Activated naive CD8-positive, alpha-beta T cell treated with anti-CD3 and anti-CD28 coated beads for 36 hours (primary cell): ENCODE data around the gene GALNT9. TPM values are rescaled to one million over a fixed set of nuclear protein-coding genes. Genes with fewer than 3 reads are reported as not detected.

Experiments
- DNase-seq: peaks from one replicate; pipeline ENCODE4 v3.0.0; 2021
- H3K27ac Mint-ChIP-seq: one replicate; pipeline ENCODE4 v1.8.0; 2022; ENCODE audit warnings: mild to moderate bottlenecking, moderate library complexity, mixed read lengths
- H3K27me3 Mint-ChIP-seq: one replicate; pipeline ENCODE4 v1.8.0; 2022; ENCODE audit warnings: mild to moderate bottlenecking, mixed read lengths
- H3K36me3 Mint-ChIP-seq: one replicate; pipeline ENCODE4 v1.8.0; 2021; ENCODE audit warnings: mild to moderate bottlenecking, mixed read lengths
- H3K4me1 Mint-ChIP-seq: one replicate; pipeline ENCODE4 v1.8.0; 2021; ENCODE audit warnings: mixed read lengths
- H3K4me3 Mint-ChIP-seq: one replicate; pipeline ENCODE4 v1.8.0; 2022; ENCODE audit warnings: mild to moderate bottlenecking, moderate library complexity, mixed read lengths
- H3K9me3 Mint-ChIP-seq: one replicate; pipeline ENCODE4 v1.8.0; 2022; ENCODE audit warnings: mixed read lengths
- total RNA-seq, 2 experiments: library from RNA; stranded (reverse); gene quantifications; one replicate each; pipeline ENCODE4 v1.2.3, GENCODE V29; 2021

GALNT9 gene
- total RNA-seq, 2 experiments from 2014 or later: not detected

DNA sequence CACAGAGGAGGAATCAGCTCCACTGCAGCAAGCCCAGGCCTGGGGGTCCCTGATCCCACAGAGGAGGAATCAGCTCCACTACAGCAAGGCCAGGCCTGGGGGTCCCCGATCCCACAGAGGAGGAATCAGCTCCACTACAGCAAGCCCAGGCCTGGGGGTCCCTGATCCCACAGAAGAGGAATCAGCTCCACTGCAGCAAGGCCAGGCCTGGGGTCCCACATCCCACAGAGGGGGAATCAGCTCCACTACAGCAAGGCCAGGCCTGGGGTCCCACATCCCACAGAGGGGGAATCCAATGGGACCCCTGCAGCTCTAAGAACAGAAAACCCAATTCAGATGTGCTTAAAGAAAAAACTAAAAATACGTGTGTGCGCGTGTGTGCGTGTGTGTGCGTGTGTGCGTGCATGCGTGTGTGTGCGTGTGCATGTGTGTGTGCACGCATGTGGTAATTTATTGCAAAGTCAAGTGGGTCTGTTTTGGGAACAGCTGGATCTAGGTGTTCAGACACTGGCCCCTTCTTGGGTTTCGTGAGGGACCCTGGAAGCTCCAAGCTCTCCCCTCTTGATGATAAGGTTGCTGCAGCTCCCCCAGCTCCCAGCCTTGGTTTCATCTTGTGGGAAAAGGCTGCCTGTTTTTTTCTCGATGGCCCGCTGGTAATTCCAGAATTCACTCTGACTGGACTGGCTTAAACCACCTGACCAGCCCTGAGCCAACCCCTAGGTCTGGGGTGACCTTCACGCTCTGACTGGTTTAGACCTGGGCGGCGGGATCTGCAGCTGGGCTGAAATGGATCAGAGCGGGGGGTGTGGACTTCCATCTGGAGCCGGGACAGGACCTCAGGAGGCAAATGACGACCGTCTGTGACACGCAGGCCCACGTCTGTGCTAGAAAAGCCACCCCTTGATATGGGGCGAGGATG lies 47.1 kb downstream of the GALNT9 start:
- H3K36me3 Mint-ChIP-seq: no peaks in the 10 kb centered on the region
- no peak for DNase-seq
- H3K4me3 Mint-ChIP-seq: no peak overlapping the region
- peaks cover 51% of the 10 kb centered on the region for H3K27me3 Mint-ChIP-seq
- H3K27ac Mint-ChIP-seq: no peak overlapping the region
- H3K9me3 Mint-ChIP-seq: no peaks in the 10 kb centered on the region
- H3K4me1 Mint-ChIP-seq: no peaks in the 10 kb centered on the region

- H3K27ac Mint-ChIP-seq: no peak overlapping the region
- peaks cover 51% of the 10 kb centered on the region for H3K27me3 Mint-ChIP-seq
- no peaks in the 10 kb centered on the region for H3K4me1 Mint-ChIP-seq
- H3K4me3 Mint-ChIP-seq: no peak overlapping the region
- no peaks in the 10 kb centered on the region for H3K36me3 Mint-ChIP-seq
- H3K9me3 Mint-ChIP-seq: no peaks in the 10 kb centered on the region
- no peak for DNase-seq
Observed at GRCh38 chr12:132281038-132281437, 48.4 kb downstream of the GALNT9 start.

- no peaks in the 10 kb centered on the region for H3K36me3 Mint-ChIP-seq
- H3K27ac Mint-ChIP-seq: no peak overlapping the region
- no peak overlapping the region for H3K4me3 Mint-ChIP-seq
- DNase-seq: no peak
- H3K27me3 Mint-ChIP-seq: peaks cover 50% of the 10 kb centered on the region
- no peaks in the 10 kb centered on the region for H3K4me1 Mint-ChIP-seq
- H3K9me3 Mint-ChIP-seq: no peaks in the 10 kb centered on the region
Observed at GRCh38 chr12:132280406-132280805, 49.0 kb downstream of the GALNT9 start.

GRCh38 chr12:132279930-132280329 lies 49.5 kb downstream of the GALNT9 start:
- H3K27me3 Mint-ChIP-seq: peaks cover 50% of the 10 kb centered on the region
- no peaks in the 10 kb centered on the region for H3K36me3 Mint-ChIP-seq
- DNase-seq: no peak
- no peak overlapping the region for H3K27ac Mint-ChIP-seq
- H3K4me1 Mint-ChIP-seq: no peaks in the 10 kb centered on the region
- no peaks in the 10 kb centered on the region for H3K9me3 Mint-ChIP-seq
- H3K4me3 Mint-ChIP-seq: no peak overlapping the region

- Mint-ChIP-seq H3K36me3 (no peaks in the 10 kb centered on the region), H3K4me3 (no peak overlapping the region), H3K9me3 (no peaks in the 10 kb centered on the region), H3K4me1 (no peaks in the 10 kb centered on the region), H3K27ac (no peak overlapping the region), H3K27me3 (peaks cover 51% of the 10 kb centered on the region)
- DNase-seq: no peak
Observed at GRCh38 chr12:132279184-132279889, 50.1 kb downstream of the GALNT9 start.

DNA sequence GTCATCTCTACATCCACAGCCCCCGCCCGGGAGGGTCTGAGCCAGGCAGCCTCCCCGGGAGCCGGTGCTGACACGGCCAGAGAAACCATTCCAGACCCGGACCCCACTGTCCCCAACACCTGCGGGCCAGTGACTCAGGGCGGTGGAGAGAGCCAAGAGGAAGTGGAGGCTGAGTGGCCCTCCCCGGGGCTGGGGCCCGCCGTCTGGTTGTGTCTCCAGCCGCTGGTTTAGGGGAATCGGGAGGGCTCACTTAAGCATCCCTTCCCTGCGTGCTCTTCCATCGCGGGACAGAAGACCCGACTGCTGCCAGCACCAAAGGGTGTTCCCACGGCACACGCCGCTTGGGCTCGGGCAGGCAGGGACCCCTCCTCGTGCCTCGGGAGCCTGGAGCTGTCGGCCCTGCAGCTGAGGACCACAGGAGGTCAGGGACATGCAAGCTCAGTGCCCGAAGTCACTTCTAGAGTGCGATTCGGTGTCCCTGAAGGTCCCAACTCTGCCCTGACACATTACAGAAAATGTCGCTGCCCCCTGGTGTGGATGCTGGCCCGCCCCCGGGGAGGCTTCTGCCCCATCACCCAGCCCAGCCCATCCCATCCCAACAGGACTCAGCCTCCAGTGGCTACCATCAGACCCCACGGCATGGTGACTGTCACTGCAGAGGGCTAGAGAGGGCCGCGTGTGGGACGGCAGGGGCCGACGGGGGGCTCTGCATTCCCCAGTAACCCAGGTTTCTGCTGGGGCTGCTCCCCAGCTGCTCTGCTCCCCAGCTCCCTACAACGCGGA lies 50.8 kb downstream of the GALNT9 start:
- Mint-ChIP-seq H3K4me1 (no peaks in the 10 kb centered on the region), H3K4me3 (no peak overlapping the region), H3K27ac (no peak overlapping the region), H3K9me3 (no peaks in the 10 kb centered on the region), H3K27me3 (peaks cover 44% of the 10 kb centered on the region), H3K36me3 (no peaks in the 10 kb centered on the region)
- no peak for DNase-seq

DNA sequence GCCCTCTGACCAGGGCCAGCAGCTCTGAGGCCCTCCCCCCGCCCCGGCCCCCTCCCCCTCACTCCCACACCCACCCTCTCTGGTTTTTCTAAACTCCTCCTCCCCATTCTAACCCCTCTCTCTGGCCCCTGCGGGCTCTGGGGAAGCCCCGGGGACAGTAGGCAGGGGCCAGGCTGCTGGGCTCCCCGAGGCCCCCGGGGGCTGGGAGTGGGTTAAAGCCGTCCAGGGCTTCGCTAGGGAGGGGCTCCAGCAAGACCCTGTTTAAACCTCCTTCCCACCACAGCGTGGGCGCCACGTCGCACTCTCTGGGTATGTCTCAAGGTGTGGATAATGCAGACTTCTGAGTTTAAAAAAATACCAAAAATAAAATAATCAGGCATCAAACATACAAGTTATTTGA lies 51.4 kb downstream of the GALNT9 start:
- Mint-ChIP-seq H3K9me3 (no peaks in the 10 kb centered on the region), H3K4me1 (no peaks in the 10 kb centered on the region), H3K27ac (no peak overlapping the region), H3K27me3 (peaks cover 44% of the 10 kb centered on the region), H3K4me3 (no peak overlapping the region), H3K36me3 (no peaks in the 10 kb centered on the region)
- no peak for DNase-seq

GRCh38 chr12:132277374-132277941 lies 51.9 kb downstream of the GALNT9 start:
- Mint-ChIP-seq H3K9me3 (no peaks in the 10 kb centered on the region), H3K27ac (no peak overlapping the region), H3K36me3 (no peaks in the 10 kb centered on the region), H3K4me1 (no peaks in the 10 kb centered on the region), H3K4me3 (no peak overlapping the region), H3K27me3 (peaks cover 44% of the 10 kb centered on the region)
- no peak for DNase-seq

DNA sequence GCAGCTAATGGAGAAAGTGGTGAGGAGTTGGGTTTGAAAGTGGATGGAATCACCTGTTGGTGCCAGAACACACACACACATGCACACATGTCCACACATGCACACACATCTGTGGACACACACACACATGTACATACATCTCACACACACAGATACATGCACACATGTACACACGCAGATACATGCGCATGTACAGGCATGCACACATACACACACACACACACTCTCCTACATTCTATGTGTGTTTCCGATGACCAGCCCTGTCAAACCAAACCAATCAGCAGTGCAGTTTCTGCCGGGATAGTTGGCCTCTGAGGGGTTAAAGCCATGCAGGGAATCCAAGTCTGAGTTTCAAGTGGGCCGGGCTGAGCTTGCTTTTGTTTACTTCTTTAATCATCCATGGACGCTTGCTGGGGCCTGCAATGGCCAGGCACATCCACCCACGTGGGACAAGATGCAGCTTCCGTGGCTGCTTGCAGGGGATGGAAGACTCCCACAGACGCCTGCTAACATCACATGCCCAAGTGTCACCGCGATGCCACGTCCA lies 52.5 kb downstream of the GALNT9 start:
- Mint-ChIP-seq H3K4me1 (no peaks in the 10 kb centered on the region), H3K27me3 (peaks cover 44% of the 10 kb centered on the region), H3K4me3 (no peak overlapping the region), H3K9me3 (no peaks in the 10 kb centered on the region), H3K27ac (no peak overlapping the region), H3K36me3 (no peaks in the 10 kb centered on the region)
- DNase-seq: no peak

- Mint-ChIP-seq H3K27ac (no peak overlapping the region), H3K4me1 (no peaks in the 10 kb centered on the region), H3K9me3 (no peaks in the 10 kb centered on the region), H3K4me3 (no peak overlapping the region), H3K27me3 (peaks cover 44% of the 10 kb centered on the region), H3K36me3 (no peaks in the 10 kb centered on the region)
- DNase-seq: no peak
Observed at GRCh38 chr12:132276066-132276826, 53.1 kb downstream of the GALNT9 start.

DNA sequence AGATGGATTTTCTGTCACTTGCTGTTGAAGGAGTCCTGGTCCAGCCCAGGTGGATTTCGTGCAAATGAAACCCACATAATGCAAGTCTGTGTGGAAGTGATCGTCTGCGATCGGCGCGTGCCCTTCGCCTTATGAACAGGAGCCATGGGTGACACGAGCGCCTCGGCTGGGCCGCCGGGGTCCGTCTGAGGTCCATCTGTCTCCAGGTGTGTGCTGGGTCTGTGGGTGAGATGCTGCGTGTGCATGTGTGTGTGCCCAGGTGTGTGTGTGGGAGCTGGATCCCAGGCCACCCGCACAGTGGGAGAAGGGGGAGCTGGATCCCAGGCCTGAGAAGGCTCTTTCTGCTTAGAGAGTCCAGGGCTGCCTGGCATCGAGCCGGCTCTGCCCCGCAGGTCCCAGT lies 53.8 kb downstream of the GALNT9 start:
- DNase-seq: no peak
- Mint-ChIP-seq H3K4me1 (no peaks in the 10 kb centered on the region), H3K9me3 (no peaks in the 10 kb centered on the region), H3K4me3 (no peak overlapping the region), H3K36me3 (no peaks in the 10 kb centered on the region), H3K27ac (no peak overlapping the region), H3K27me3 (peaks cover 42% of the 10 kb centered on the region)

GRCh38 chr12:132275110-132275531 lies 54.3 kb downstream of the GALNT9 start:
- Mint-ChIP-seq H3K4me1 (no peaks in the 10 kb centered on the region), H3K27ac (no peak overlapping the region), H3K9me3 (no peaks in the 10 kb centered on the region), H3K4me3 (no peak overlapping the region), H3K36me3 (no peaks in the 10 kb centered on the region), H3K27me3 (peaks cover 38% of the 10 kb centered on the region)
- DNase-seq: no peak

DNA sequence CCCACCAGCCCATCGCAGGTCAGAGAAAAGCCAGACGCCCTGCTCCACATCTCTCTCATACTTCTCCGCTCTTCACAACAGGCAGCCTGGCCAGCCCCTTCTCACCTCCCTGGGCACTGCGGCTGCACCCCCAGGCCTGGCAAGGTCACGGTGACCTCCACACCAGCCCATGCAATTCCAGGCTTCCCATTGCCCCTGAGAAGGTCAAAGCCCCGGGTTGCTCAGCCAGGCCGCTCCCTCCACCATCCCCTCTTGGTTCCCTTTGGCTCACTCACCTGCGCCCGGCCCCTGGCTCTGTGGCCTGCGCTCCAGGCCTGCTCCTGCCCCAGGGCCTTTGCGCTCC lies 55.4 kb downstream of the GALNT9 start:
- Mint-ChIP-seq H3K4me3 (no peak overlapping the region), H3K4me1 (no peaks in the 10 kb centered on the region), H3K36me3 (no peaks in the 10 kb centered on the region), H3K27me3 (peaks cover 30% of the 10 kb centered on the region), H3K9me3 (no peaks in the 10 kb centered on the region), H3K27ac (no peak overlapping the region)
- DNase-seq: no peak

- DNase-seq: no peak
Observed at GRCh38 chr12:132272711-132273110, 56.7 kb downstream of the GALNT9 start.

More at GRCh38 chr12:132272711-132273110, 56.7 kb downstream of the GALNT9 start:
- no peaks in the 10 kb centered on the region for H3K9me3 Mint-ChIP-seq
- no peaks in the 10 kb centered on the region for H3K4me1 Mint-ChIP-seq
- H3K27me3 Mint-ChIP-seq: peaks cover 27% of the 10 kb centered on the region
- H3K4me3 Mint-ChIP-seq: no peak overlapping the region
- H3K36me3 Mint-ChIP-seq: no peaks in the 10 kb centered on the region
- H3K27ac Mint-ChIP-seq: no peak overlapping the region
